Activated gamma-delta T cell treated with Interleukin-2 at 50 U/mL for 16 hours (primary cell): Measurements from ENCODE around the gene MSL3.

Source experiments
- DNase-seq: peaks from one replicate; pipeline ENCODE4 v3.0.0-alpha.2; 2020

The MSL3 gene

DNA sequence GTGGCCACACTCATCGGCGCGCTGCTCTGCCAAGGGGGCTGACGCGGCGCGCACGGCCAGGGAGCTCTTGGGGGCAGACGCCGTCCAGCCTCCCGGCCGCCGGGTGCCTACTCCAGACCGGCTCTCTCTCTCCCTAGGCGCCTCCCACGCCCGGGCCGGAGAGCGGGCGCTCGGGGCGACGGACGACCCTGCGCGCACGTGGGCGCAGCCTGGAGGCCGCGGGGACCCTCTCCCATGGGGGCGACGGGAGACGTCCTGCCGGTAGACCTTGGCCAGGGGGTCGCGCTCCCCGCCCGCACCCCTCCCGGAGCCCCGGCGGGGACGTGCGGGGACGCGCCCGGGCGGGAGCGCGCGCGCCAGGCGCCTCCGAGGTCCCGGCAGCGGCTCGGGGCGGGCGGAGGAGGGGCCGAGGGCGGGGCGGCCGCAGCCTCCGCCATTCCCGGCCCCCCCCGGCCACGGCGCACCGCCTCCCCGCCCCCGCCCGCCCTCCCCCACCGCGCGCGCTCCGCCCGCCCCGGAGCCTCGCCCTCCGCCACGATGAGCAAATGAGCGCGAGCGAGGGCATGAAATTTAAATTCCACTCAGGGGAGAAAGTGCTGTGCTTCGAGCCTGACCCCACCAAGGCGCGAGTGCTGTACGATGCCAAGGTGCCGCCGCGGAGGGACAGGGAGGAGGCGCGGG lies at the start of gene MSL3:
TSS of gene MSL3 (plus strand) at position 519 of the 681 bp plus-strand sequence. CDS start at position 546, 27 bp downstream.
- DNase-seq, result peak; percentile 41

DNA sequence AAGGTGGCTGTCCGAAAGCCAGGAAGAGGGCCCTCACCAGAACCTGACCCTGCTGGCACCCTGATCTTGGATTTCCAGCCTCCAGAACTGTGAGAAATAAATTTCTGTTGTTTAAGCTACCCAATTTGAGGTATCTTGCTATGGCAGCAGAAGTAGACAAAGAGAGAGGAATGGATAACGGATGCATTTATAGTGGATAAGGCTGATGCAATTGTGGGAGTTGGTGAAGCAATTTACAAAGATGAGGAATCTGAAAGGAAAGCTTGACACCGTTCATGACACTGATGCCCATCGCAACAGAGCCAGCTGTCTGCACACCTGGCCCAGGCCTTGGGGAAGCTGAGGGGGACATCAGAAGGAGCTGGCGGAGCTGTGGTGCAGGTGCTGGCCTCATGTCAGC lies 35.7 kb upstream of the MSL3 start:
- DNase-seq, result no peak

GRCh38 chrX:11724122-11725017 lies 33.7 kb upstream of the MSL3 start:
- peak; percentile 8 for DNase-seq

DNA sequence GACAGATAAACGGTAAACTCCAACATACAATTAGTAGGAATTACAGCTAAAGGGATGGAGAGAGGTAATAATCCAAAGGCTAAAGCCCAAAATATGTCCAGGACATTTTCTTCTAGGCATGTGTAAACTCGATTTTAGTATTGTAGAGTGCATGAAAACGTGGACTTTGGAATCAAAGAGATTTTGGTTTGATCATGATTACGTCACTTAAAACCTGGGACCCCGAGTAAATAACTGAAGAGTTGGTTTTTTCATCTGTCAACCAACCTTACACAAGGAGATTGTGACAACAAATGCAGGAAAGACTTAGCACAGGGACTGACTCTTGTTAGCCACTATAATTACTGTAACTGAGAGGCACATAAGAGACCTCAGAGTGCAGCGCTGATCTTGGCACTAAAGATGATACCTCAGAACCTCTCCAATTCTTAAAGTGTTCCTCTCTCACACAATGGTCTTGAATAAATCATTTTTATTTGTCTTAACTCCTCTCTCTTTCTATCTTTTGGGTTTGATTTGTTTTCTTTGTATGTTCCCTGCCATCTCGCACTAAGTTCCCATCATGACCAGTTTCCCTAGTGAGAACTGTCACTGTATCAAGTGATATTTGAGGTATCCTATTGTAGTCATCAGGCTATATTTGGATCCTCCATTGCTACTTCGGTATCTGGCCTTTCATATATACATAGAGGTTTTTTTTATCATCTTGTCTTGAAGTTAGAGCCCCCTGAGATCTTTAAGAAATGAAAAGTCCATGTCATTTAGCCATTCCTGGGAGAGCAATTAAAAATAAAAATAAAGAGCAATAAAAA lies 32.2 kb upstream of the MSL3 start:
- no peak for DNase-seq

- no peak for DNase-seq
Measured at GRCh38 chrX:11728556-11728955, 29.5 kb upstream of the MSL3 start.

- DNase-seq, result no peak
Measured at GRCh38 chrX:11733614-11734013, 24.4 kb upstream of the MSL3 start.

DNA sequence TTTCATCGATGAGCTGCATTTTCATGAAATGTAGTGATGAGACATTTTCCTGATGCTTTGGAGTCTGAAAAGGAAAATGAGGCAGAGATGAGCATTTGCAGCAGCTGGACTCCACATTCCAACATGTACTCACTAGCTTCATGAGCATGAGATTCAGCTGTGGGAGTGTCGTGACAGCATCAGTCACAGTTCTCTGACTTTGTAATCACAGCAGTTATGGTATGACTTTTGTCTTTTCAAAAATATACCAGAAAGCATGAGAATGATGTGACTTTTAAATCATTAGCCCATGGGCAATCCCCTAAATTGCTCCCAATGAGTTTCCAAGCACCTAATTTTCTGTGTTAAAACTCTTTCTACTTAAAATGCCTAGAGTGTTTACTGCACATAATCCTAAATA lies 18.3 kb upstream of the MSL3 start:
- no peak for DNase-seq

DNA sequence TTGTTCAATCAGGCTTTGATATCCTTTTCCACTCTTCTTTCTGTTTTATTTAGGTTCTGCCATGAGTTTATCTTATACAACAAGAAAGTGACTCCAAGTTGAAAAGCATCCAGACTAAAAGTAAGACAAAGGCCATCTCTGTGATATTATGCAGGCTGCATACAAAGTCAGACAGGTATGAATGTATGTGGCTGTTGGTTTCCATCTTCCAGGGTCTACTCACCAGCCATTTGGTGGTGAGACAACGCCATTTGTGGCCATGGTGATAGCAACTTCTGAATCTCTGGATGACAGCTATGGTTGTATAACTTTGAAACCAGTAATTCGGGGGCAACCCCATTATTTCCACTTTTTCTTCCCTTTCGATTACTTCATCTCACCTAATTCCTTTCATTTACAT lies 17.2 kb upstream of the MSL3 start:
- no peak for DNase-seq

GRCh38 chrX:11741574-11741973 lies 16.5 kb upstream of the MSL3 start:
- DNase-seq, result no peak

DNA sequence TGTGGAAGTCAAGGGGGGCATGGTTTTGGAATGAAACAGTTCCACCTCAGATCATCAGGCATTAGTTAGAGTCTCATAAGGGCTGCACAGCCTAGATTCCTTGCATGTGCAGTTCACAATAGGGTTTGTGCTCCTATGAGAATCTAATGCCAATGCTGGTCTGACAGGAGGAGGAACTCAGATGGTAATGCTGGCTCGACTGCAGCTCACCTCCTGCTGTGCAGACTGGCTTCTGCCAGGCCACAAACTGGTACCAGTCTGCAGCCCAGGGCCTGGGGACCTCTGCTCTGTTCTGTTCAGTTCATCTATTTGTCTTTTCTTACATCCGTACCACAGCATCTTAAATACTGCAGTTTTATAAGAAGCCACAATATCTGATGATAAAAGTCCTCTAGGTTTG lies 12.2 kb upstream of the MSL3 start:
- no peak for DNase-seq

- no peak for DNase-seq
Measured at GRCh38 chrX:11750046-11750445, 8.0 kb upstream of the MSL3 start.

GRCh38 chrX:11750694-11751093 lies 7.3 kb upstream of the MSL3 start:
- DNase-seq, result no peak

DNA sequence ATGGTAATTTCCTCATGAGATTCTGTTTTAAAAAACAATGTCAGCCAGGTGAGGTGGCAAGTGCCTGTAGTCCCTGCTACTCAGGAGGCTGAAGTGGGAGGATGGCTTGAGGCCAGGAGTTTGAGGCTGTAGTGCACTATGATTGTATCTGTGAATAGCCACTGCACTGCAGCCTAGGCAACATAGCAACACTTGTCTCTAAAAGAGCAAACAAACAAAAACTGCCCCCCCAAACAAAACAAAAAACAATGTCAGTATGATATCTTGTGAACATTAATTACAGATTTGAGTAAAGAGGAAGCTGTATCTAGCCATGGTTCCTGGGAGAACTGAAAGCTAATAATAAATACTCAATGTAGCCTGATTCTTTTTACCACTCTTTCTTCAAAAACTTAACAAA lies 6.8 kb upstream of the MSL3 start:
- no peak for DNase-seq

DNA sequence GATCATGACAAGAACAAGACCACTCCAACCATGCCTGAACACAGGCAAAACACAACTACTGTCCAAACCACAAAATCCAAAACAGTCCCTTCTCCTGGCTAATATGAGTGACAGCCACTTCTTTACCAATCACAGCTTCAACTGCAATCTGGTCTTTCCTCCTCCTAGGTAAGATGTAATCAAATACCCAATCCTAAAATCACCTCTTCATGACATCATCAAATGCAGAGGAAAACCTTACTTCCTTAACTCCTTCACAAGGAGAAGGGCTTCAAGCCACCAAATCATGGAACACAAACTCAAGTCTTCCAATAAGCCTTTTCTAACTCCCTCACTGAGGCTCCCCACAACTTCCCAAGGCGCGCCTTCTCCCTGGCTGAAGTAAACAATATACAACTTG lies 4.4 kb upstream of the MSL3 start:
- DNase-seq, result no peak

- DNase-seq, result no peak
Measured at GRCh38 chrX:11754958-11755645, 2.9 kb upstream of the MSL3 start.

DNA sequence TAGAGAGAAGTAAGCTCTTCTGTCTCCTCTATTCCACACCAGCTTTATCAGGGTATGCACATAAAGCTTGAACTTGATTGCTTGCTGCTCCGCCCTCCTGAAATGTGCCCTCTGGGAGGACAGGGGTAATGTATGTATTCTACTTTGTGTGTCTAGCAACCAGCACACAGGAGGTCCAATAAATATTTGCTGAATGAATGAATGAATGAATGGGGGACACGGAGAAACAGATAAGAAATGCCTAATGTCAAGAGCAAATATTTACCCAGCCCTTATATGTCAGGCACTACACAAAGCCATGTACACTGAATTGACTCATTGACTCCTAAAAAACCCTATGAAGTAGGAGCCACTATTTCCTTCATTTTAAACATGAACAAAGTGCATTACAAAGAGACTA lies 2.3 kb upstream of the MSL3 start:
- DNase-seq, result no peak

GRCh38 chrX:11756354-11757318 lies 1.4 kb upstream of the MSL3 start:
- no peak for DNase-seq

- no peak for DNase-seq
Measured at GRCh38 chrX:11757397-11757718, 679 bp upstream of the MSL3 start.

GRCh38 chrX:11758400-11759171 lies 549 bp downstream of the MSL3 start:
- DNase-seq, result peak; percentile 85

GRCh38 chrX:11759172-11759460 lies 1.1 kb downstream of the MSL3 start:
- no peak for DNase-seq
